NT2/D1 (cell line): ENCODE results near the gene RADX.

Experiments used
- SUZ12 ChIP-seq: IDR thresholded peaks from 2 replicates; pipeline ENCODE4 v1.6.1; 2011; ENCODE audit not compliant: insufficient read length, insufficient read depth; ENCODE audit errors: extremely low read depth
- ZNF274 ChIP-seq: IDR thresholded peaks from 2 replicates; pipeline ENCODE4 v1.6.1; 2011; ENCODE audit warnings: mild to moderate bottlenecking, low read depth, low read length

DNA sequence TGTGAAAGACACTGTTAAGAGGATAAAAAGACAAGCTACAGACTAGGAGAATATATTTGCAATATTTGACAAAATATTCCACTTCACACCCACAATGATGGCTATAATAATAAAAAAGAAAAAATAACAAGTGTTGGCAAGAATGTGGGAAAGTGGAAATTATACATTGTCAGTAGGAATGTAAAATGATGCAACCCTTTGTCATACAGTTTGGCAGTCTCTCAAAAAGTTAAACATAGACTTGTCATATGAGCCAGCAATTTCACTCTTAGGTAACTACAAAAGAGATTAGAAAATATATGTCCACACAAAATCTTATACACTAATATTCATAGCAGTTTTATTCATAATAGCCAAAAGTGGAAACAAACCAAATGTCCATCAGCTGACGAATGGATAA is 5.2 kb upstream of the RADX start:
- TF ChIP-seq ZNF274 (no peak), SUZ12 (no peak)
